ENCODE results near the gene SHISA7.
"Not testable (repeated sequence)": the region's sequence is repeated elsewhere in the genome, so short reads cannot be mapped to it uniquely, and the experiment has no call there.

The SHISA7 gene

DNA sequence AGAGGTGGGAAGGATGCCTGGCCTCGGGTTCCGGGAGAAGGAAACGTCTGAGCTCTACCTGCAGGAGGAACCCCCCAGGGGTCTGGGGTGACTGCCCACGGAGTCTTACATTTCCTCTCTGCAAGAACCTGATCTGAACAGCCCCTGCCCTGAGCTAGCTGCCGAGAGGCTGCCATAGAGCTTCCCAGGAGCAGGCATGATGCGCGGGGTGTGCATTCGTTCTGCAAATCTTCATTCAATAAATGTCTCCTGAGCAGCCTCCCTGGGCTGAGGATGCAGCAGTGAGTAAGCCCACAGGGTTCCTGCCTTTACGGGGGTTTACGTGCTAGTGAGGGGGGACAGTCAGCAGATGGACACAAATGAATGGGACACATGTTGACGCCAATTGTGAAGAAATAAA lies 1.5 kb upstream of the SHISA7 start:
- DNase-seq: no peak

DNA sequence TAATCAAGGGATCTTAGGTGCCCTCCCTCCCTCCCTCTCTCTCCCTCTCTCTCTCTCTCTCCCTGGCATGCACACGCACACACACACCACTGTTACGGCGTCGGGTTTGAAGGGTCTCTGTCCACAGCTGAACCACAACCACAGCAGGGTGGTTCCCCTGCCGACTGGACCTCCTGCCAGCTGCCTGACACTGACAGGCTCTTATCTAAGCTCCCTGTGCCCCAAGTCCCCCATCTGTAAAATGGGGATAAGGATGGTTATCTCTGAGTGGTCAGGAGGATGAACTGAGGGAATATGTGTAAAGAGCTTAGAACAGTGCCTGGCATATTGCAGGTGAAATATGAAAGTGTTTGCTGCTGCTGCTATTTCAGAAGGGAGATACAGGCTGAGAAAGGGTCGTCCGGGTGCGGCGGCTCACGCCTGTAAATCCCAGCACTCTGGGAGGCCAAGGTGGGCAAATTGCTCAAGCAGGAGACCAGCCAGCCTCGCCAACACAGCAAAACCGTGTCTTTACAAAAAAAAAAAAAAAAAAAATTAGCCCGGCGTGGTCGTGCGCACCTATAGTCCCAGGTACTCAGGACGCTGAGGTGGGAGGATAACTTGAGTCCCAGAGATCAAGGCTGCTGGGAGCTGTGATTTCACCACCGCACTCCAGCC lies 852 bp upstream of the SHISA7 start:
- DNase-seq: no peak

DNA sequence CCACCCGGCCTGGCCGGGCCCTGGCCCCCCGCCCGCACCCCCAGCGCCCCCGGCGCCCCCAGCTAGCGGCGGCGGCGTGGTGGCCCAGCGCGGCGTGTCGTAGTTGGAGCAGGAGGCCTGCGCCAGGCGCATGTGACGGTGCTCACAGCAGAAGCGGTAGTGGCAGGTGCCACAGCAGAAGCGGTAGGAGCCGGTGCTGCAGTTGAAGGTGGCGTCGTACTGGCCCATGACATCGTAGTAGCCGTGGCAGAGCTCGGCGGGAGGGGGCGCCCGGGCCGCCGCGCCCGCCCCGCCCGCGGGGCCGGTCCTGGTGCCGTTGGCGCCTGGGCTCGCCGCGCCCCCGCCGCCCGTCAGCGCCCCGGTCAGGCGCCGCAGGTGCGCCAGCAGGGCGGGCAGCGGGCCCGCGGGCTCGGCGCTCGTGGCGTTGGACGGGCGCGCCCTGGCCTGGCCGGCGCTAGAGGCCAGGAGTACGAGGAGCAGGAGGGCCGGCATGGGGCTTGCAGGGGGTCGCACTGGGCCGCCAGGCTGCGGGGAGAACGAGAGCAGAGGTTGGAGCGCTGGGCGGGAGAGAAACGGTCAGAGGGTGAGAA lies 633 bp downstream of the SHISA7 start:
- DNase-seq: no peak

DNA sequence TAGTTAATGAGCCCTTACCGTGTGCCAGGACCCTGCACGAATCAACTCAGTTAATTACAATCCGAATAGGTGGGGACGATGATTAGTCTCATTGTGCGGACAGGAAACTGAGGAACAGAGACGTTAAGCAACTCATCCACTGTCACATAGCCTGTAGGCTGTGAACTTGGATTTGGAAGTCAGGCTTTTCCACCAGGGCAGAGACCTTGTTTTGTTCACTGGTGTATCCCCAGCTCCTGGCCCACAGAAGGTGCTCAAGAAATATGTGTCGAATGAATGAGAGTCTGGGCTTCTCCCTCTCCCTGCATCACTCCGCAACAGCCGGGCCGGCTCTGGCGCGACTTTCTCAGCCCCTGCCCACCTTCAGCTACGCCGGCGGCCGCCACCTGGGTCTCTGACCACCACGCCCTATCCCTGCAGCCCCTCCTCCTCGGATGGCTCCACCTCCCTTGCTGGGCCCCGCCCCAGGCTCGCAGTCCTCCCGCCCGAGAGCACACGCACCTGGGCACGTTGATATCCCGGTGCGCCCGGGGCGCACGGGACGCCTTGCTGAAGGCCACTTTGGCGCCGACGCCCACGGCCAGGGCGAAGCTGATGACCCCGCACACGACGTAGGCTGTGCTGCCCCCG lies 1.3 kb downstream of the SHISA7 start:
- no peak for DNase-seq

DNA sequence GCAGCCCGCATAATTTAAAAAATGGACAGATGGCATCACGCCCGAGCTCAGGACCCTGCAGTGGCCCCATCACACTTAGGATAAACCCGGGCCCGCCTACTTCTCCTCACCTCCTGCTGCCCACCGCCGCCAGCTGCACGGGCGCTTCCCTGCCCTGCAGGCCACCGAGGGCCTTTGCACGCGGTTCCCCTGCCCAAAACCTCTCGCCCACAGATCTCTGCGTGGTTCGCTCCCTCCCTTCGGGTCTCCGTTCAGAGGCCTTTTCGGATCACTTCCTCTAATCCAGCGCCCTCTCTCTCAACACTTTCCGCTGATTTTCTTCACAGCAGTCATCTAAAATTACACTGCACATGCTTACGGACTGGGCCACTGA lies 1.8 kb downstream of the SHISA7 start:
- no peak for DNase-seq

DNA sequence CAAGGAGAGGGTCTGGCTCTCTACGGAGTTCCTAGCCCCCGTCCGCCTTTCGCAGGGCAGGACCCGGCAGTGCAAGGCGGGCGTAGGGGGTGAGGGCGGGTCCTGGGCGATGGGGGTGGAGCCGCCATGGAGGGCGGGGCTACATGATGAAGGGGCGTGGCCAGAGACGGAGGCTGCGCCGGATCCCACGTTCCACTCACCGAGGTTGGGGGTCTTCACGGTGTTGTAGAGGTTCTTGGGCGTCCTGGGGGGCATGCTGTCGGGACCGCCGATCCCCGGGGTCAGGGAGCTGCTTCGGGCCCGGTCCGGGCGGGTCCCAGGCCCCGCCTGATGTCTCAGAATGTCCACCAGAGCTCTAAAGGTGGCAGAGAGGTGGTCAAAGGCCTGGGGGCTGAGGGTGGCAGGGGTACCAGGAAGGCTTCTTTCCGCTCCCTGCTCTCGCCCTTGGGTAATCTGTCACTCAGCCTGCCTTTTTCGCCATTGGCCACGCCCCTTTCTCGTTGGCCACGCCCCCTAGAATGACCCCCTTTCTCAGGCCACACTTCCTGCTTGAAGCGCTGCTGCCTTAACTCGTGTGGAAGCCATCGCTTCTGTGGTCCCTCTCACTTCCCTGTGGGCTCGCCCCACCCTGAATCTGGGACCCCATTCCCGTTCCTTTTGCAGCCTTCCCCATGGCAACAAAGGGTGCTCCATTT lies 2.5 kb downstream of the SHISA7 start:
- DNase-seq: no peak

DNA sequence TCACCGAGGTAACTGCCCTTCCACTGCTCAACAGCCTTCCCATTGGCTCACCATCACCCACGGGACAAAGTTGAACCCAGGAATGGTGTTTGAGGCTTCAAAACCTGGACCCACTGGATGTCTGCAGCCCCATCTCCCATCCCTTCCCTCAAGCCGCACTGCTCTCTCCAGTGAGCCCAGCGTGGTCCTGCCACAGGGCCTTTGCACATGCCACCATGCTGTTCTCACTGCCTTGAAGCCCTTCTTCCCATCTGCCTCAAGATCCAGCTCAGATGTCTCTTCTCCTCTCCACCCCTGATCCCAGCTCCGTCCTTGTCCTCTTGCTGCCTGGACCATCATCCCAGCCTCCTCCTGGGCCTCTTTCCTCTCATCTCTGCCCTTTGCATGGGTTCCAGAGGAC lies 4.0 kb downstream of the SHISA7 start:
- no peak for DNase-seq

DNA sequence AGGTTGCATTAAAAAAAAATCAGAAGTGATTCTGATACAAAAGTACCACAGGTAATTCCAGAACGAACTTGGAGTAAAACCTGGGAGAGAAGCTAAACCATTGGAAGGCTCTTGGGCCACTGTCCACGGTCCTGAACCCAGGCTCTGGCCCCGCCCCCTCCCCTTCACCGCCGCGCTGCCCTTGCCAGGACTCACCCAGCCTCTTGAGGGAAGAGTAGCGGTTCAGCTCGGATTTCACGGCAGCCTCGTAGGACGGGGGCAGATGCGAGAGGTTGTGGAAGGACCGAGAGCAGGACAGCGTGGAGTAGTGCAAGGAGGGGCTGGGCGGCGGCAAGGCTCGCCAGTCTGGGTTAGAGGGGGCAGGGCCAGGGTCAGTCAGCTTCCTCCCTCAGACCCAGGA lies 5.7 kb downstream of the SHISA7 start:
- DNase-seq: no peak

DNA sequence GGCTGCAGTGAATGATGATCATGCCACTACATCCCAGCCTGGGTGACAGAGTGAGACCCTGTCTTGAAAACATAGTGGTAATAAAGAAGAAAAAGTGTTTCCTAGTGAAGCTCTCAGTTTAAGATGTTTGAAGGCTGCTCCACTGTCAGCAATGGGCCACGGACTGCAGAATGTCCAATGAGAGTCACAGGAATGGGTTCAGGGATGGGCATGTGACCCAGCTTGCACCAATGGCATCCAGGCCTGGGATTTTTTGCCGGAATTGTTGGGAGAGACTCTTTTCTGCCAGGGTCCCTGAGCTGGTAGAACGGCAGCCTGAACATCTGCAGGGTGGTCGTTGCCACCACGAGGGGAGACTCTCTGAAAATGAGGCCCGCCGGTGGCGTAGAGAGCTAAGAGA lies 6.3 kb downstream of the SHISA7 start:
- DNase-seq: no peak

DNA sequence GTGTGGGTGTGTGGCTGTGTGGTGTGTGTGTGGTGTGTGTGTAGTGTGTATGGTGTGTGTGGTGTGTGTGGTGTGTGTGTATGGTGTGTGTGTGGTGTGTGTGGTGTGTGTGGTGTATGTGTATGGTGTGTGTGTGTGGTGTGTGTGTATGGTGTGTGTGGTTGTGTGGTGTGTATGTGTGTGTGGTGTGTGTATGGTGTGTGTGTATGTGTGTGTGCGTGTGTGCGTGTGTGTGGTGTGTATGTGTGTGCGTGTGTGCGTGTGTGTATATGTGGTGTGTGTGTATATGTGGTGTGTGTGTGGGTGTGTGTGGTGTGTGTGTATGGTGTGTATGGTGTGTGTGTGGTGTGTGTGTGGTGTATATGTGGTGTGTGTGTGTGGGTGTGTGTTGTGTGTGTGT lies 8.1 kb downstream of the SHISA7 start:
- DNase-seq: no peak

DNA sequence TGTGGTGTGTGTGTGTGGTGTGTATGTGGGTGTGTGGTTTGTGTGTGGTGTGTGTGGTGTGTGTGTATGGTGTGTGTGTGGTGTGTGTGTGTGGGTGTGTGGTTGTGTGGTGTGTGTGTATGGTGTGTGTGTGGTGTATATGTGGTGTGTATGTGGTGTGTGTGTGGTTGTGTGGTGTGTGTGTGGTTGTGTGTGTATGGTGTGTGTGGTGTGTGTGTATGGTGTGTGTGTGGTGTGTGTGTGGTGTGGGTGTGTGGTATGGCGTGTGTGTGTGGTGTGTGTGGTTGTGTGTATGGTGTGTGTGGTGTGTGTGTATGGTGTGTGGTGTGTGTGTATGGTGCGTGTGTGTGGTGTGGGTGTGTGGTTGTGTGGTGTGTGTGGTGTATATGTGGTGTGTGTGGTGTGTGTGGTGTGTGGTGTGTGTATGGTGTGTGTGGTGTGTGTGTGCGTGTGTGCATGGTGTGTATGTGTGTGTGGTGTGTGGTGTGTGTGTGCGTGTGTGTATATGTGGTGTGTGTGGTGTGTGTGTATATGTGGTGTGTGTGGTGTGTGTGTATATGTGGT lies 8.7 kb downstream of the SHISA7 start:
- DNase-seq: no peak

DNA sequence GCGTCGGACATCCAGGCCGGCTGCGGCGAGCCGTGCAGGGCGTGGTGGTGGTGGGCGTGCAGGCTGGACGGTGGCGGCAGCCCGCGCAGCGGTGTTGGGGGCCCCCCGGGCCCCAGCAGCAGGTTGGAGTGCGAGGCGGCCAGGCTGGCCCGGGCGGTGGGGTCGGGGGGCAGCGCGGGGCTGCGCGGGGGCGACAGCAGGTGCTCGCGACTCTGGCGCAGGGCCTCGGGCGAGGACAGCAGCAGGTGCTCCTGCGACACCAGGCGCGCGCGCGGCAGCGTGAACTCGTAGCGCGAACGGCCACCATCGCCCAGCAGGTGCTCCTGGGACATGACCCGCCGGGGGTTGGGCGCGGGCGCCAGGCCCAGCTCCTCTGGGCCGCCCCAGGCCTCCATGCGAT lies 9.8 kb downstream of the SHISA7 start:
- no peak for DNase-seq

DNA sequence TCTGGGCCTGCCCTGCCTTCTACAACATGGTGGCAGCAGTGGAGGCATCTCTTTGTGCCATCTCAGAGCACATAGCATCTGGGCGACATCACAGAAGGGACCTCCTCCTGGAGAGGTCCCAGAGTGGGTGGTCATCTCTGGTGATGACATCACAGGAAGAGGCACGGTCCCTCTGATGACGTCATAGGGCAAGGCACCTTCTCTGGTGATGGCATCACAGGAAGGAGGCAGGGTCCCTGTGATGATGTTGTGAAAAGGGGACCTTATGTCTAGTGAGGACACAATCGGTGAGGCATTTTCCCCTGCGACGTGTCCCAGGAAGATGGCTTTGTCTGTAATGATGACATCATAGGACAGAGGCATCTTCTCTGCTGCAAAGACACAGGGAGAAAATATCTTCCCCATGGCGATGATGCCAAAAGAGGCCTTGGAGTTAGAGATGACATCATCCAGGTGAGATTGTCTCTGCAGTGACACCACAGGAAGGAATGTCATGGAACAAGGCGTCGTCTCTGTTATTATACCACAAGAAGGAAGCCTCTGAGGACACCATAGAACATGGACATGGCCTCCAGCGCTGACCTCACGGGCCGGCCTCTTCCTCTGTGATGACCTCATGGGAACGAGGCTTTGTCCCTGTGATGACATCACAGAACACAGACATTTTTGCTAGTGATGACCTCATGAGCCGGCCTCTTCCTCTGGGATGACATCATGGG lies 10.7 kb downstream of the SHISA7 start:
- no peak for DNase-seq

DNA sequence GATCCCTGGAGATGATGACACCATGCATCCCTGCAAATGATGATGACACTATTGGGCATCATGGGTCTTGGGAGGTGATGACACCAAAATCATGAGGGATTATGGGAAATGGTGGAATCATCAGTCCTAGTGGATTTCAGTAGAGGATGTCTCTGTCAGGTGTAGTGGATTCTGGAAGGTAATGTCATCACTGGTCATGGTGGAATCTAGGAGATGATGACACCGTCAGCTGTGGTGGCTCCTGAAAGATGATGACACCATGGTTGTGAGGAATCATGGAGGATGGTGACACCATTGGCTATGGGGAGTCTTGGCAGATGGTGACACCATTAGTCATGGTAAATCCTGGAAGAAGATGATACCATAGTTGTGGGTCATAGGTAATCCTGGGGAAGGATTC lies 11.9 kb downstream of the SHISA7 start:
- DNase-seq: no peak

DNA sequence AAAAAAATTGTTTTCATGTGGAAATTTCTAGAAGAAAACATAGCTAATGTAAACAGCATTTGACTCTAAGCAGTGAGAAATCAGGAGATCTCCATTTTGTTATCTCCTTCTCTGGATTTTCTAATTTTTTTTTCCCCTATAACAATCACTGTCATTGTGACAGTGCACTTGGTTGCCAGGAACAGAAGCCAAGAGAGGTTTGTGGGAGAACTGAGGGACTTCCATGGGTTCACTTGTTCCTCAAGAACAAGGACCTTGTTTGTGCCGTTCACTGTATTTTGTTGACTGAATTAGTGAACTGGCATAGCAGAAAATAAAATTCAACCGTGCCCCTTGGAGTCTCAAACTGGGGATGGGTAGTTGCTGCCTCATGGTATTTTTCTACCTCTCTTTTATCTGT lies 17.1 kb downstream of the SHISA7 start:
- no peak for DNase-seq

DNA sequence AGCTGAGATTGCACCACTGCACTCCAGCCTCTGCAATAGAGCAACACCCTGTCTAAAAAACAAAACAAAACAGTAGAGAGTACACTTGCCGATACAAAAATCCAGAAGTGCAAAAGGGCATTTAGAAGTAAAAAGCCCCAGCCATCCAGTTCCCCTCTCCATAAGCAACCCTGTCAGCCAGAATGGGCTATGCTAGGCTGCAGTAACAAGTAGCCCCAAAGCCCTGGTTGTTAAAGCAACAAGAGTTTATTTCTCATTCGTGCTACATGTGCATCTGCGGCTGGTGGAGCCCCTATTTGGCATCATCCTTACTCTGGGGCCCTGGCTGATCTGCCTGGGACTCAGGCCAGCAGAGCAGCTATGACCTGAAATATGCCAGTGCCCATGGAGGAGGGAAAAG lies 18.6 kb downstream of the SHISA7 start:
- DNase-seq: no peak

DNA sequence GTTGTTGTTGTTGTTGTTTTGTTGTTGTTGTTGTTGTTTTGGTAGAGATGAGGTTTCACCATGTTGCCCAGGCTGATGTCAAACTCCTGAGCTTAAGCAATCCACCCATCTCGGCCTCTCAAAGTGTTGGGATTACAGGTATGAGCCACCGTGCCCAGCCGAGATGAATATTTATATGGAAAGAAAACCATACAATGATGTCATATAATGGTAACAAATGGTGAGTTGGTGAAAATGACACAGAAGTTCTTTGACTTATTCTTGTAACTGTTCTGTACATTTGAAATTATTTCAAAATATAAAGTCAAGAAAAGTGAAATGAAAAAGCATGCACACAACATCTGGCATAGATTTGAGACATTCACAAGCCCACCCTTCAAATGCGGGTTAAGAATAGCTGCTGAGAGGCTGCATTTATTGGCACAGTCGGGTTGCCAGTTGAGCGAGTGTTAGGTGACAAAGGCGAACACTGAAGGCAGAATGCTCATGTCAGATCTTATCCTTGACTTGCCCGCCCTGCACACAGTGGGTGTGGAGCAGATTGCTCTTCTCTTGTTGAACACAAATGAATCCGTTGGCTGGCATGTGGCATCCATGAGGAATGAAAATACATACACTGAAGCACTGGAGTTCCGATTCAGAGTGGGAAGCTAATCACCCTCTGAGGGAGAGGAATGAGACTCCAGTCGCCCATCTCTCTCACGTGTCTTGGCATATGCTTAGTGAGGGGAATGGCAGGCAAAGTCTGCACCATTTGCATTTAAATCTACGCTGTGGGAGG lies 19.7 kb downstream of the SHISA7 start:
- no peak for DNase-seq

DNA sequence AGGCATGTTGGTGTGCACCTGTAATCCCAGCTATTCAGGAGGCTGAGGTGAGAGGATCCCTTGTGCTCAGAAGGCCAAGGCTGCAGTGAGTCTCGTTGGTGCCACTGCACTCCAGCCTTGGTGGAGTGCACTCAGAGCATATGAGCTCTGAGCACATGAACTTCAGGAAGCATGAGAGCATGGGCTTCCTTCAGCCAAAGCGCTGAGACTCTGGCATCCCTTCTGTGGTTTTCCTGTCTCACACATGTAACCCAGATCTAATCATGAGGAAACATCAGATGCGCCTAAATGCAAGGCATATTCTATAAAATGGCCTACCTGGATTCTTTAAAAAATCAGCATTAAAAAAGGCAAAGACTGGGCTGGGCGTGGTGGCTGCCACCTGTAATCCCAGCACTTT lies 21.8 kb downstream of the SHISA7 start:
- DNase-seq: not testable (repeated sequence)

DNA sequence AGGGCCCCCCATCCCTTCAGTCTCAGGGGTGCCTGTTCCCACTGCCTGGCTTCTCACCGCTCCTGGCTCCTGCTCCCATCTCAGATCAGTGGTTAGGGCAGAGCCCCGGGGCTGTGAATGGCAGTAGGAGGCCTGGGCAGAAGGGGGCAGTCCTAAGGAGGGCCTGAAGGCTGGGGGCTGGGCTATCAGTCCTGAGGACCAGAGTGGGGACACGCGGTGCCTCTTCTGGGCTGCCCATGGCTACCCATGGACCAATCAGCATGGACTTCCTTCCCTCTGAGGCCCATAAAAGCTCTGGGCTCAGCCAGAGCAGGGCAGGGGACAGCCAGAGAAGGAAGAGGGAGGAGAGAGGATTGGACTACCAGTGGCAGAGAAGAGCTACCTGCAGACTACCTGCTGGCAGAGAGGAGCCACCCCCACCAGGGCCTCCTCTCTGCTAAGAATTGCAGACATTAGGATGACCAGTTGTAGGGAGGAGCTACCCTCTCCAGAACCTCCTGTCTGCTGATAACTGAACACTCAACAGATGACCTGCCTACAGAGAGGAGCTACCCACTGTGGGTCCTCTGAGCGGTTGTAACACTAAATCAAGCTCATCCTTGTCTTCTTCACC lies 23.4 kb downstream of the SHISA7 start:
- DNase-seq: no peak

DNA sequence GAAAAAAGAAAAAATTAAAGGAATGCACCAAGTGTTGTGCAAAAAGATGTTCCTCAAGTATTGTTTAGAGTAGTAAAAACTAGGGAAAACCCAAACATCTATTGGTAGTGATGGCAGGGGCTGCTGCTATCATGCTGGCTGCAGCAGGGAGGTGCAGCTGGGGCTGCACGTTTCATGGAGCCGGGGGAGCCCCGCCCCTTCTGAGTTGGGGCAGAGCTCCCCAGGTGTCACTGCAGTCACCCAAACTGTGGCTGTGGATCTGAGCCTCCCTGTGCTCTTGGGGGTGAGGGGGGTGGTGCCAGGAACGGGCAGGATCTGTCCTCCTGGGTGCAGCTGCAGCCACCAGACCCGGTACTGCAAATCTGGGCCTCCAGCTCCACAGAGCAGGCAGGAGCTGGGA lies 24.0 kb downstream of the SHISA7 start:
- no peak for DNase-seq

DNA sequence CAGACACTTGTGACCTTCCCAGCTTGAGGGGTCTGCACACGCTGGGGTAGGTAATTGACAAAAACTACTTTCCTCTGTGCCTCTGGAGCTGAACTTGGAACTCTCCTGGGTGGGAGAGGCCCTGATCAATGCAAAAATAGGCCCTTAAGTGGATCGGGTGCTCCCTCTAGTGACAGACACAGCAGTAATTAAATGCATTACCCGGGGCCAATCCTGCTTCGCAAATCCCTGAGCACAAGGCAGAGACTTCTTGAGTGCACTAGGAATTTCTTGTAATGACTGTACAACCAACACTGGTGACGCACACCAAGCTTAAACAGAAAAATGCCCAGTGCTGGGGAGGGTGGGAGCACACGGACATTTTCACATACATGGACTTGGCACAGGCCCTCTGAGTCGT lies 24.9 kb downstream of the SHISA7 start:
- no peak for DNase-seq

DNA sequence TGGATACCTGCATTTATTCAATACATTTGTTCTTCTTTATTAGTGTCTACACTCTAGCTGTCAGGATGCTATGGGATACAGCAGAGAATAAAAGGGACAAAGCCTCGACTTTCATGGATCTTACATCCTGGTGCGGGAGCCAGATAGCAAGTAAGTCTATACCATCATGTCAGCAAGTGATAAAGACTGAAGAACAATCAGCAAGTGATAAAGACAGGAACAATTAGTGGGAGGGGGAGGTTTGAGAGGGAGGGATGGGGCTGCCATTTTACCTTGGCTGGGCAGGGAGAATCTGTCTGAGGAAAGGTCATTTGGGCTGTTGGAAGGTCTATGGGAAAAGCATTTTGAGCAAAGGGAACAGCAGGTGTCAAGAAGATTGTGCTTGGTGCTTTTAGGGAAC lies 32.9 kb downstream of the SHISA7 start:
- no peak for DNase-seq

Measured in 8988T (cell line).